ENCODE data around the gene MAP2K5. TPM values are rescaled to one million over a fixed set of nuclear protein-coding genes. Genes with fewer than 3 reads are reported as not detected.

The MAP2K5 gene
- total RNA-seq, 1 donor from 2014 or later, result 6.8 TPM

DNA sequence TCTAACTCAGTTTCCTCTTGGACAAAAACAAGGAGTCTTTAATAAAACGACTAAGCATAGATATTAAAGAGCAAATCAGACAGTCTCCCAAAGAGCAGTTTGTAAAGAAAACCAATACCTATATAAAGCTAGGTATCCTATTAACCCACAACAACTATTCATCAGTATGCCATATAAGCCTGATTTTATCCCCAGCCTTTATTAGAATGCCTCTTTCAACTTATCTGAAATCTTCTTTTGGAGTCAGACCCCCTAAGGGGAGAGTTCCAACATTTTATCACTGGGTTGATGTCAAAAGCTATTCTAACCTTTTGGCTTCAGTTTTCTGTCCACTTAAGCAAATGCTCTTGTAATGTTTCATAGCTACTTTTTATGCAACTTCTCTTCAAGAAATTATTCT, 17.8 kb downstream of the MAP2K5 start:
- DNase-seq, result no peak

DNA sequence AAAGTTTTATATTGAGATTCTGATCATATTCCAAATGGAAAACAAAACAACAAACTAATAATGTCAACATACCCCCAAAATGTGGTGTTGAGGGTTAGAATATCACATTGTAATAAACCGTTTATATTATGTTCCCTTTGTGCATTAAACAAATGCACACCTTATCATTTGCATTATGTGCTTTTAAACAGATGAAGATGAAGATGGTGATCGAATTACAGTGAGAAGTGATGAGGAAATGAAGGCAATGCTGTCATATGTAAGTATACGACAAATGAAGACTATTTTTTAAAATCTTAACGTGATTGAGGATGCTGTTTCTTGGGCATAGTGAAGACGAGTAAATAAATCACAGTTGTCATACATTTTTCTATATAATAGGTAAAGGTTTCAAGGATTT, 20.6 kb downstream of the MAP2K5 start:
- no peak for DNase-seq

DNA sequence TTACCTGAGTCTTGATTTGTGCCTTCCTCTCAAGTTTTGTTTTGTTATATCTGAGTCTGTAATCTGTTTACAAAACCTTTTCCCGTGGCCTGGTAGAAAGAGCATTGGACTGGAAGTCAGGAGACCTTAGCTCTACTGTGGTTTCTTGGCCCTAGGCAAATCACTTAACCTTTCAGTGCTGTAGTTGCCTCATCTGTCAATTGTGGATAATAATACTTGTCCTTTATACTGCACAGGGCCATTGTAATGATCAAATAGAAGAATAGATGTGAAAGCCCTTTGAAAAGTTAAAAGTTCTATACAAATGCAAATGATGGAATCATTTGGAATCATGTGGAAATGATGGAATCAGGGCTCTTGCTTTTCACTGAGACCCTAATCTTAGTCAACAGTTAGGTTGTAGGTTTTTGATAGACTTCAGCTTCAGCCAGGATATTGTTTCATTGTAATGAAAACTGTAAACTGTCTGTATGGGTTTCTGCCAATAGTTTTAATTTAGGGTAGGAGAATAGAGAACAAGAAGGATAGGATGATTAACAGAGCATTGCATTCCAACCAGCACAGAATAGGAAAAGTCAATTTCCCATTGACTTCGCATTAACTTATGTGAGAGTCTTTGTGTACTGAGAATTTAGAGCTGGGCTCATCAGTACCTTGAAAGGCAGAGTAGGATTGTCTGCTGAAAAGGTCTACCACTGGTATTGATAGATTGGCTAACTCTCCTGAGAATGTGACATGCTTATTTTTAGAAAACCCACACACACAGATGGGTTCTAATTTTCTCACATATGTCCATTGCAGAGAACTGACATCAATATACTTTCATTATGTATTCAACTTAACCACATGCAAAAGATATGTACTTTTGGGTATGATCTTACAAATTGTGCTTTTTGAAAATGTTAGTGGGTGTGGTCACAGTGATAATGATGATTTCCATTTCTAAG, 21.8 kb downstream of the MAP2K5 start:
- no peak for DNase-seq

DNA sequence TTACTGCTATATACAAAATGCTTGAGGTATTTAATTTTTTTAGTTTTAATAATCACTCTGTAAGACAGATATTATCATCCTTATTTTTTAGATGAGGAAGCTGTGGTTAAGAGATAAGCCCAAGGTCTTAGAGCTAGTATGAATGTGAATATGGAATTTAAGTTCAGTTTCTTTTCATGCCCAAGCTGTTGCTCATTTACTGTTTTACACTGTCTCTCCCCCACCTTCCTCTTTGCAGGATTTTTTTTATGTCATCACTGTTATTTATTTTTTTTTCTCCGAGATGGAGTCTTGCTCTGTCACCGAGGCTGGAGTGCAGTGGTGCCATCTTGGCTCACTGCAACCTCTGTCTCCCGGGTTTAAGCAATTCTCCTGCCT, 22.5 kb downstream of the MAP2K5 start:
- no peak for DNase-seq

DNA sequence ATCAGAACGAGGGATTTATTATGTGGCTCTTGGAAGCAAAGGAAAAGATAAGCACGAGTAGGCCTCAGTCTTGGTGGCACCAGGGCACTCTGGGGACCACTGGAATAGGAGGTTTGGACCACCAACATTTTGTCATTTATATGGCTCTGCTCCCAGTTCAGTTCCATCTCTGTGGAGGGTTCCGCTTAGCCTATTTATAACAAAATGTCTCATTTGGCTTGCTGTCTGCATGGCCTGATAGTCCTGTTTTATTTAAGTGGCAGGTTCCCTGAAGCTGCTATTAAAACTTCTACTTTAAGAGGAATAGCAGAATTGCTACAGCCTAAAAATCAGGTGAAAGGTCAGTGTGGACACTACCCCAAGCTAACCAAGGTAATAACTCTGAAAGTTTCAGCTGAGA, 27.2 kb downstream of the MAP2K5 start:
- no peak for DNase-seq

DNA sequence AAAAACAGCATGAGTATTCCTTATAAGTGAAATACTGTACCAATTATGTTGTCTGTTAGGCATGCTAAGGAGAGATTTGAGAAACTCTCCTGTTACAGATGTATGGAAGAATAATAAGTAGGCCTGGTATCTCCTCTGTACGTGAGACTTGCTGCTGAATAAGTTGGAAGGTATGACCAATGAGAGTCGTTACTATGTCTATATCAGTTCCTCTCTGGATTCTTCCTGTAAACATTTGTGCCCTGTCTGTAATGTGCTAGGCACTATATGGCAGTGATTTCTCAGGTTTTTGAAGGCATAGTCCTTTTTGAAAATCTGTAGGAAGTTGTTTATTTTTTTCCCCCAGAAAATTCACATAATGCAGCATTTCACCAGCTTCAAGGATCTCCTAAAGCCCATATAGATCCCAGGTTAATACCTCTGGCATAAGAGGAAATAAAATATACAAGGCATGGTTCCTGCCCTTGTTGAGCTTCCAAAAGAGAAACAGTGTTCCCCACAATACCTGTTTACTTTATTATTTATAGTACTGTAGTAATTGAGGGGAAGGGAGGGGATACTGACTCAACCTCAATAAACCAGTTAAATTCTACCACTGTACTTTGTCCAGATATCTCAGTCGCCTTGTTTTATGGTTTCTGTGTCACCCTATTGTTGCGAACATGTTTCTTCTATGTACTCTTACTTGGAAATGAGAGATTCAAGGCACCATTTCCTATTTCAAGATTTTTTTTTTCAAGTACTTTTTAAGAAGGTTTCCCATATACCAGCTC, 28.6 kb downstream of the MAP2K5 start:
- DNase-seq, result no peak

DNA sequence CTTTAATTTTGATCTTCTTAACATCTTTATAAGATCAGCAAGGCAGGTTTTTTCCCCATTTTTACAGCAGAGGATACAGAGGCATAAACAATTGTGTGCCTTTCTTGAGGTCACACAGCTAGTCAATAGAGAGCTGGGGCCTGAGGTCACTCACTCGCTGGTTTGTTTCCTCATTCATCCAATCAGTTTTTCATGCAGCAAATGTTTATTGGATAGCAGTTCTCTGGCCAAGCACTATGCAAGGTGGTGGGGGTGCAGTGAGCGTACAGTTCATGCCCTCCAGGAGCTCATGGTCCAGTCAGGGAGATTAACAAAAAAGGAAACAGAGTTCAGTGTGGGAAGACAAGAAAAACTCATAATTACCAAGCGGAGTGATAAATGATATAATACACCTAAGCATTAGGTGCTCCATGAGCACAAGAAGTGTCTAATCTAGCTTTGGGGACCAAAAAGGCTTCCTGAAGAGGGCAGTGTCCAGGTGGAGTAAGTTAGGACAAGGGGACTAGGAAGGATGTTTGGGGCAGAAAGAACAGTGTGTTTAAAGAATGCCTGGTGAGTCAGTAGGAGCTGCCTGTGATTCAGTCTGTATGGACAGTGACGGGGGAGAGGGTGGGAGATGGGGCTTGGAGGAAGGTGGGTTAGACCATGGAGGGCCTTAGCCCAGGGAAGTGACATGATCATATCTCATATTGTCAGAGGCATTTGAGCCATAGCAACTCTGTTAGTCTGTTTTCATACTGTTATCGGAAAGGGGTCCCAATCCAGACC, 29.3 kb downstream of the MAP2K5 start:
- no peak for DNase-seq

DNA sequence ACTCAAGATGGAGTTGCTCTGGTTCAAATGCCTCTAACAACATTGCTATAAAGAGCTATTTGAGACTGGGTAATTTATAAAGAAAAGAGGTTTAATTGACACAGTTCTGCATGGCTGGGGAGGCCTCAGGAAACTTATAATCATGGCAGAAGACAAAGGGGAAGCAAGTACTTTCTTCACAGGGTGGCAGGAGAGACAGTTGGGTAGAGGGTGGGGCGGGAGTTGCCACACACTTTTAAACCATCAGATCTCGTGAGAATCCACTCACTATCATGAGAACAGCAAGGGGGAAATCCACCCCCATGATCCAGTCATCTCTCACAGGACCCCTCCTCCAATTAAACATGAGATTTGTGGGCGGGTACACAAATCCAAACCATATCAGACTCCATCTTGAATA, 30.7 kb downstream of the MAP2K5 start:
- DNase-seq, result no peak

DNA sequence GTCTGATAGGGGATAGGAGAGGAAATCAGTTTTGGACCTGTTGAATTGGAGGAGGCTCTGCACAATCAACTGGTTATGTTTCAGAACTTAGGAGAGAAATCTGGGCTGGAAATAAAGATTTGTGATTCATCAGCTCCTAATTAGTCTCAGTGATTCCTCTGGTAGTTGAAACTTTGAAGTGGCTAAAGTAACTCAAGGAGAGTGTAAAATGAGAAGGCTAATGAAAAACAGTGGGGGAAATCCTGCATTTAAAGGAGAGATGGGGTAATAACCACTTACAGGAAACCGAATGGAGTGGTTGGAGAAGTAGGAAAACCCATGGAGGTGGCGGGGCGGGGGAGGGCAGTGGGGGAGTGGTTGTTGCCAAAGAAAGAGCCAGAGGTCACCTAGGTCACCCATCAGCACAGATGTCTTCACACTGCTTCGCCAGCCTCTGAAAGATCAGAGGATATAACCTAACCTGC, 32.6 kb downstream of the MAP2K5 start:
- DNase-seq, result no peak

DNA sequence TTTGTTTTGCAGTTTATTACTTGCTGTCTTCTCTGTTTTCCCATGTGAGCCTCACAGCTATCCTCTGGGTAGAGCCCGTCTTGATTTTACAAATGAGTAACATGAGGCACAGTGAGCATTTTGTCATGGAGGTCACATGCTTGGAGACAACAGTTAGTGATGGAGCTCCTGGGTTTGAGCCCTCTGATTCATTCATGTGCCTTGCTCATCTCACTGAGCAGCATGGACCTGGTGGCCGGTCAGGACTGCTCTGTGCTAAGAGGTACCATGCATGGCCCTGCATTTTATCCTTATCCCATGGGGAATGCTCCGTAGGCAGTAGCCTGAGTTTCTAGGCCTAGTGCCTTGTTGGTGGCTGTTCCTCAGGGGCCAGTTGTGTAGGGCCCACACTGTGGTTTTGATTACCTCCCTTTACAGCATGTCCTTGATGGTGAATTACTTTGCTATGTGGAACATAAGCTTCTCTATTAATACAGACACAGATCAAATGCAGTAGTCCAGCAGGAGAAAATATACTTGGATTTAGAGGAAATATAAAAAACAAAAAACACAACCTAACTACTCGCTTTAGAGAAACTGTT, 35.6 kb downstream of the MAP2K5 start:
- no peak for DNase-seq

DNA sequence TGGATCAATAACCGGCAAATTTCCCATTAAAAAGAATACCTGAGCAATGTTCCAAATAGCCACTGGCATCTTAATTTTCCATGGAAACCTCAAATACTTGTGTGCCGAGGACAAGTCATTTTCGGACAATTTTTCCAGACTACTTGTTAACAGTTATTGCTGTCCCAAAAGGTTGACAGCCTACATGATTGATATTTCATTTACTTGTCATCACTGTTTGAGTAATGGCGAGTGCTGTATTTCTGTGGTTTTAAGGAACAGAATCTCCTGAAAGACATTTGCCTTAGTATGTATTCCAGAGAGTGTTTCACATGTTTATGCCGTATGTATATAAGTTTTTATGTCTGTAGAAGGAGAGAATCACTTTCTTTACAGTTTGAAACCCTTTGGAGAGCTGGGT, 36.7 kb downstream of the MAP2K5 start:
- DNase-seq, result no peak

DNA sequence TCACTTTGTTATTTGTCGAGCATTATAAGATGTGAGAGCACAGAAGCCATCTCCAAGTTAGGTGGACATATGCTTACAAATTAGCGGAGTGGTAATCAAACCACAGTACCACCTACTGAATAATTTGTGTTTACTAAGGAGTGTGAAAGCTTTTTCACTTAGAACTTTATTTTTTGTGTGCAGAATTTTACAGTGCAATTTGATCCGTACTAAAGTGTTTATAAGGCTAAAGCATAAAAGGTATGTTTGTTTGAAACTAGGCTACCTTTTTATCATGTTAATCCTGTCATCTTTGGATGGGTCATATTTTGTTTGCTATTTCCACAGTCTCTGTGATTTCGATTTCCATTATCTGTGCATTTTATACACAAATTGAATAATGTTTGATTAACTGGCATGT, 37.5 kb downstream of the MAP2K5 start:
- DNase-seq, result no peak

DNA sequence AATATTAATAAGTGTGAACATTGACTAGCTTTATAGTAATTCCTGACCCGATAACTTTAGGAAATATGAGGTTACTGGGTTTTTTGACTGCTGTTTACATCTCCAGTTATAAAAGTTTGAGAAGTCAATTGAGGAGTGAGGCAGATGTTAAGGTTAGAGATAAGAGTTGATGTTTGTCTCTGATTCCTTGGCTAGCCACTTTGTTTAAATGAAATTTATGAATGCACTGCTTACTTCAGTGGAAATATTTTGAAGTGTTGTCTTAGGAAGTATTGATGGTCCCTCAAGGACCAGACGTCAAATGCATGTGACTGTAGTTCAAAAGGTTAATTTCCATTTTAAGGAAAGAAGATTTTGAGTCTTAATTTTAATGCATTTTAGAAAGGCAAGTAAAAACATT, 41.7 kb downstream of the MAP2K5 start:
- no peak for DNase-seq

DNA sequence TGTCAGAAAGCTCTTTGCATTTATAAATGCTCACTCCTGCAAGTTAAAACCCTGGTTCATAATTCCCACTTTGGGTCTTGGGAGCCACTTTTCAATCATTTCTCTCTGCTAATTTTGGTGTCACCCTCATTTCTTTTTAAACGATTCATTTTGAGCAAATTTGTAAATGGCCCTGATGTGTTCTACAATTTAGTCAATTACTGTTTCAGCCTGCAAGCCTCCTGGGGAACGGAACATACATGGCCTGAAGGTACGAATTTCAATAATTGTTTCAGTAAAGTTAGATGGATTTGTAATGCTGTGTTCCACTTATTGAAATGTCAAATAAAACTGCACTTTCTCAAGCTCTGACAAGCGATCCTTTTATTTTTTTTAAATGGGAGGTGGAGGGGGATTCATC, 43.2 kb downstream of the MAP2K5 start:
- no peak for DNase-seq

DNA sequence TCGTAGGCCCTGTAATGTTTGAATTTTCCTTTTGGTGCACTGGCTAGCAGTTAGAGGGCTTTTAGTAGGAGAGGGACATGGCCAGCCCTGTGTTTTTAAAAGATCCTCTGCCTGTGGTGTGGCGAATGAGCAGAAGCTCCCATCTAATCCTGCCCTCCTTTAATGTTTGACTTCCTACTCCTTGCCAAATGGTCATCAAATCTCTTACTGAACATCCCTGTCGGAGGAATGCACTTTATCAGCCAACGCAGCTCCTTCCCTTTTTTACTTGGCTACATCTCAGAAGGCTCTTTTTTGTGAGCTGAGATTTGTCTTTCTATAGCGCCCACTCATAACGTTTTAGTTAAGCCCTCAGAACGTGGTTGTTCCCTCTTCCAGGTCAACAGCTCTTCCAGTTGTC, 44.8 kb downstream of the MAP2K5 start:
- no peak for DNase-seq

DNA sequence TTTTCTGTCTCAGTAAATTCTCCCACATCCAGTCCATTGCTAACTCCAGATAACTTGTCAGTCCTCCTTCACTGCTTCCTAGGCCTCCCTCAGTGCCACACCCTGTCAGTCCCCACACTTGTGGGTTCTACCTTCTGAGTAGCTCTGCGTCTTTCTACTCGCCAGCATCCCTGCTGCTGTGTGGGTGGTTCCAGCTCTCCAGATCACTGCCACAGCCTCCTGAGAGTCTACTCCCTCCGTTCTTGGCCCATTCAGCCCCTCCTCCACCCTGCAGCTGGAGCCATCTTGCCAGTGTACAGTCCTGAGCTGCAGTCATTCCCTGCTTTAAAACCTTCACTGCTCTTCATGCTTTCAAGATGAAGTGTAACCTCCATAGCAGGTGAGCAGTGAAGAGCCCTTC, 45.3 kb downstream of the MAP2K5 start:
- DNase-seq, result no peak

DNA sequence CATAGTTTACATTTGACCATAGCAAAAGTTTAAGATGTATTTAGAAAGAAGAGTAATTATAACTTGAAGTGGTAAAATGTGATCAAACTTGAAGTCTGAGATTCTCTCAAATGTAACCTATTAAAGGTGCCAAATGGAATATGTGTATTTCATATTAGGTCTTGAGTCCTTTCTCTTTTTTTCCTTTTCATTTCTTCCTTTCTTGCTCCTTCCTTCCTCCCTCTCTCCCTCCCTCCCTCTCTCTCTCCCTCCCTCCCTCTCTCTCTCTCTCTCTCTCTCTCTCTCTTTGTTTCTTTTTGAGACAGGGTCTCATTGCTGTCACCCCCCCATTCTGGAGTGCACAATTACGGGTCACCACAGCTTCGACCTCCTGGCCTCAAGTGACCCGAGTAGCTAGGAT, 47.7 kb downstream of the MAP2K5 start:
- no peak for DNase-seq

DNA sequence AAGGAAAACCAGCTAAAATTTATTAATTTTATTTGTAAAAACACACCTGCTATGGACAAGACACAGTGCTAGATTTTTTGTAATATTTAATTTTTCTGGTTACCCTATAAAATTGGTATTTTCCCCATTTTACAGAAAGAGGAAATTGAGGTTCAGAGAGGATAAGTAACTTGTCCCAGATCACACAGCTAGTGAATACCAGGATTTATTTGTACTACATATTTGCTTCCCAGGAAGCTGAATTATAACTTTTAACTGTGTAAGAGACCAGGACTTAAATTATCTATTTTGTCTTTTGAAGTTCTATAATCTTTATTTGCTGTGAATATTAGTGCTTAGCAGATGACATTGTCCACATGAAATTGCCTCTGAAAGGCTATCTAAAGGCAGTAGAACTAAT, 49.7 kb downstream of the MAP2K5 start:
- DNase-seq, result no peak

DNA sequence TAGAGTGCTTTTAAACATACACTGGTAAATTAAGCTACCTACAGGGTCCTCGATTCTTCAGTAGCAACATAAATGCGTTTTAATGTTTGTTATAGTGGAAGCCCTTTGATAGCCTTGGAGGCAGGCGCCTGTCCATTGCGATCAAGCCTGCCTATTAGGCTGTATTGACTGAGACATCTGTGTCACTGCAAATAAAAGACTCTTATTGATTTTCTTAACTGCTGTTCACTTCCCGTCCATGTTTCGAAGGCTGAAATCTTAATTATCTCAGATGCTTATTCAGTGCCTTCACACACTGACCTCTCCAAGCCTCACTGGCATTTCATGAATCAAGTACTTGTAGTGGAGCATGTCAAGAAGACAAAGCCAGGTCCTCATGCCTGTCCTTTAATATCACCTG, 51.1 kb downstream of the MAP2K5 start:
- no peak for DNase-seq

DNA sequence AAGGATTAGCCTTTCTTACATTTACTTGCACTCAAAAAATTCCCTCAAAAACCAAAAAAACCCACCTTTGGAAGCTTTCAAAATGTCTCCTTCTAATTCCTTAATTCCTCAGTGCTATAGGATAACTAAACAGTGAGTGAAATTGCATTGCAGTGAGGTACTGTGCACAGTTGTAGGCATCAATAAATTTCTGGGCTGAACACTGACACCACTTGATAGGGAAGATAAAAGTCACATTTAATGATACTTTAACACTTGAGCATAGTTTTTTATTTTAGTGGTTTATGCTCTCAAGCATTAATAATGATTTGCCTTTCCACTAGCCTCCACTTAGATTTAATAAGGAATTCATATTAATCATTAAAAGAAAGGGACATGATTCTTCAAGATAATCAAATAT, 52.3 kb downstream of the MAP2K5 start:
- DNase-seq, result no peak

DNA sequence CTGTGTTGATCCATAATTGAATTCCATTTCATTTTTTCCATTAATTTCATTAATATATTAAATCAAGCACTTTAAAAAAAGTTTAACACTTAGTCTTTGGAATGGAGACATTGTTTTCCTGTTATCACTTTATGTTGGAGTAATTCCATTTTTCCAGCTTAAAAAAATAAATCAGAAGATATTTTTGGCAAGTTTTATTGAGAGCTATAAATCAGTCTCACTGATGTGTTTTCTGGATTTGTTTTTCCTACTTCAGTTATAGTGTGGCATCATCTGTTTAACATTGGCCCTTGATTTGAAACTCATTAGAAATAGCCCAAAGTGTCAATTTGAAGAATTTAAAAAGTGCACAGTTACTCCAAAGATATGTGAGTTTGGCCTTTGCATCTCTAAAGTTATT, 53.1 kb downstream of the MAP2K5 start:
- no peak for DNase-seq

DNA sequence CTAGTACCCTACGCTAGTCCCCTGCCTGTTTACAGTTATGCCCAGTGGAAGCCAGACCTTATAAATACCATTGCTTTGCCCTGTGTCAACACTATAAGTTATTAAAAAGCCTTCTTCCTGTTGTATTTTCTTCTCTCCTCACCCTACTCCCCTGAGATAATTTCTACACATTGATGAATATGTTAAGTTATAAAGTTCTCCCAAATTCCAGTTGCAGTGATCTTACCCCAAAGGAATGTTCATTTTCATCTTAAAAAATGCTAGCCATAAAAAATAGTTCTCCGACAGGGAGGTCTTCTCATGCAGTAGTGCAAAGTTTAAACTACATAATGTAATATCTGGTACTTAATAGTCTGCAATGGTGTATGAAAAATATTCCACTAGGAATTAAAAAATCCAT, 58.6 kb downstream of the MAP2K5 start:
- DNase-seq, result no peak

DNA sequence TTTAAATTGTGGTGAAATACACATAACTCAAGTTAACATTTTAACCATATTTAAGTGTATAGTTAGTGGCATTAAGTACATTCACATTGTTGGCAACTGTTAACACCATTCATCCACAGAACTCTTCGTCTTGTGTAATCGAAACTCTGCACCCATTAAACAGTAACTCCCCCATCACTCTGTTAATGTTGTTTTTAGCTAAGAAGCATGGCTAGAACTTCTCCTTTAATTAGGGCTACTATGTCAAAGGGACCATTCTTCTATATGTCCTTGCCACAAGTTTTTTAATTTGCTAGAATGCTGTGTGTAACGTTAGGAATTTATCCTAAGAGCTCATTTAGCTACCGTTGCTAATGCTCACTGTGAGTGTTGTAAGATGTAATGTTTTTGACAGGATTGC, 60.6 kb downstream of the MAP2K5 start:
- no peak for DNase-seq
